Endometrial microvascular endothelial cells (primary cell): Measurements from ENCODE around the gene NELFB. TPM values are rescaled to one million over a fixed set of nuclear protein-coding genes. Genes with fewer than 3 reads are reported as not detected.

Experiments used
- in situ Hi-C: cut with HindIII; loops from 2 replicates; pipeline ENCODE4 v1.10.0; 2017; ENCODE audit warnings: low sequenced_read_pairs, low pct_unique_long_range_greater_than_20kb; ENCODE audit errors: inconsistent ontology term
- total RNA-seq: library from RNA; depleted of rRNA; stranded (reverse); fragments of >200 nt; gene quantifications from one replicate; pipeline ENCODE4 v1.2.3, GENCODE V29; 2015; ENCODE audit errors: inconsistent ontology term

Gene NELFB
- total RNA-seq, 1 donor from 2014 or later = 72.0 TPM

- in situ Hi-C loops = no loop called here
These were observed 41.8 kb downstream of the NELFB start for GRCh38 chr9:137296670-137297664.

DNA sequence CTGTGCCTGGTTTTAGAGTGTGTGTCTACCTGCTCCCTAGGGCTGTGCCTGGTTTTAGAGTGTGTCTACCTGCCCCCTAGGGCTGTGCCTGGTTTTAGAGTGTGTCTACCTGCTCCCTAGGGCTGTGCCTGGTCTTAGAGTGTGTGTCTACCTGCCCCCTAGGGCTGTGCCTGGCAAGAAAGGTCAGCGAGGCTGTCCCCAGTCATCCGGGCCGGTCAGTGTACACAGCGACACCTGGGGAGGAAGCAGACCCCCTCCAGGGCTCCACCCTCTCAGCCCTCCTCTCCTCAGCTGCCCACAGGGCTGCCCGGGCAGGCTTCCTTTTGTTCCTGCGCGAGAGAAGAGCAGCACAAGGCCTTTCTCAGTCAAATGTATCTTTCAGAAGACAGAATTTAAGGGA, 42.8 kb downstream of the NELFB start:
- in situ Hi-C loops = no loop called here

- in situ Hi-C loops = no loop called here
These were observed 43.5 kb downstream of the NELFB start for GRCh38 chr9:137298401-137299202.

DNA sequence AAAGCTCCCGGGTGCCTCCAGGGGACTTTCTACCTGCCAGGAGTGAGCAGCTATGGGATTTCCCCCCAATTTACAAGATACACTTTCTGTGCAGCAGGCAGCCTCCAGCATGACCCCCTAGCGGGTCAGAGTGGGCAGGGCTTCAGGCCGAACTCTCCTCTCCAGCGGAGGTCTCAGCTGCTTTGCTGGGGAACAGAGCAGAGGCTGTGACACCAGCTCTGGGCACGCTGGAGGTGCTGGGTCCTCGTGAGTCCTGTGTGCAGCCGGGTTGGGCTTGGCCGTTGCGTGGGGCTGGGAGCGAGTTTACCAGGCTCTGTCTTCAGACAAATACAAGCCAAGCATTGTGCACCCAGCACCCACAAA, 44.1 kb downstream of the NELFB start:
- in situ Hi-C loops = no loop called here

- in situ Hi-C loops = no loop called here
These were observed 44.8 kb downstream of the NELFB start for GRCh38 chr9:137299938-137300337.

DNA sequence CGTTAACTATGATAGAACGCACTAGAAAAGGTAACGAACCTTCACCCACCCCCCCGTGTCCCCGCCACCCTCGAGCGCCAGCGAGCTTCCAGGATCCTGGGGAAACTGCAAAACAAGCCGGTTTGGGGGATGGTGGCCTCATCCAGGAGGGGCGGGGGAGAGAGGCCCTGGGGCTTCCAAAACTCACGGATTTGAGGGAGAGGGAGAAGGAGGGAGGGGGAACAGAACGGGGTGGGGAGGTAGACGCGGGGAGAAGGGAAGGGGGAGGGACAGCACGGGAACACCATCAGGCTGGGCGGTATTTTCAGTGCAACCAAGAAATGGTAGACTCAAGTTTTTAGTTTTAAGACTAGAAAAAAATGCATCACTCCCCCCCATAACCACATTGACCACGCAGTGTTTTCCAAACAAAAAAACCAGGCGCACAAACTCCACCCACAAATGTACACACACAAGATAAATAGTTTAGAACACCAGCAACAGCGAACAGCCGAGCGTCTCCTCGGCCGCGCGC, 45.5 kb downstream of the NELFB start:
- in situ Hi-C loops = no loop called here

GRCh38 chr9:137301081-137301947, 46.2 kb downstream of the NELFB start:
- in situ Hi-C loops = no loop called here

DNA sequence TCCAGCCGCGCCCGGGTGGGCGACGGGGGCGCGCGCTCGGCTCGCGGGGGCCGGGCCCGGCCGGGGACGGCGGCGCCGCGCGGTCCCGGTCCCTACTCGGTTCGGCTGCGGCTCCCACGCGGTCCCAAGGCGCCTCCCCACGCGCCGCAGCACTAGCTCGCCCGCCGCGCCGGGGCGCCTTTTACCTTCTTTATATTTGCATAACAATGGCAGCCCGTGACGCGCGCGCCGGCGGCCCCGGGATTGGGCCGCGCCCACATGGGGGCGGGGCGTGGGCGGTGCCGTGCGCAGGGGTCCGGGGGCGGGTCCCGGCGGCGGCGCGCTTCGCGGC, 47.0 kb downstream of the NELFB start, which contains the start of gene NRARP:
TSS of gene NRARP (minus strand) at position 154 of the 331 bp plus-strand sequence. CDS start 343 bp downstream, outside the sequence.
- in situ Hi-C loops = no loop called here

GRCh38 chr9:137302449-137303150, 47.5 kb downstream of the NELFB start:
- in situ Hi-C loops = no loop called here

- in situ Hi-C loops = no loop called here
These were observed 48.2 kb downstream of the NELFB start for GRCh38 chr9:137303151-137303892.

- in situ Hi-C loops = no loop called here
These were observed 48.8 kb downstream of the NELFB start for GRCh38 chr9:137303893-137304382.

GRCh38 chr9:137304383-137305059, 49.4 kb downstream of the NELFB start:
- in situ Hi-C loops = no loop called here

DNA sequence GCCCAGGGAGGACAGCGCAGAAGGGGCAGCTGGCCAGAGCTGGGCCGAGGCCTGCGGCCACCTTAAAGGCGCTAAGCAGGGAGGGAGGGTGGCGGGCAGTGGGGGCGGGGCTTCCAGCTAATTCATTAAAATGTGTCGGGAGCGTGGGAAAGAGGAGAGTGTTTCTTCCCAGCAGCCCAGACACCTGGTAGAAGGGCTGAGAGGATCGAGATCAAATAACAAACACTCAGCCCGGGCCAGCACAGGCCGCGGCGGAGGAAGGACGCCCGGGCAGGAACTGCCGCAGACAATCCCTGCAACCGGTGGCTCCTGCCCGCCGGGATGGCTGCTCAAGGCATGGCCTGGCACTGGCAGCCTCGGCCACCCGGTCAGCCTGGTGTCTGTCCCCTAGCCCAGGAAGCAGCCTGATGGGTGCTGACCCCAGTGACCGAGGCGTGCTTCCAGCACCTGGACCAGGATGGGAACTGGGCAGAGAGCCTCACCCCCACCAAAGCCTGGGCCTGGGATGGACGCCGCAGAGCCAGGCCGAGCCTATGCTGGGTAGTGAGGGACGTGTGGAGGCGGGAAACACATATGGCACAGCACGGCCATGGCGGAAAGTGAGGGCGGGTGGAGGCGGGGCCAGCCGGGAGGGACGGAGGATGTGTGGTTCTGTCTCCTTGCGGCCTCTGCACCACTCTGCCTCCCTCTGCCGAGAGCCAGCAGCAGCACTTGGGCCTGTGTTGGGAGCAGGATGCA, 50.1 kb downstream of the NELFB start:
- in situ Hi-C loops = no loop called here

GRCh38 chr9:137305798-137306065, 50.6 kb downstream of the NELFB start:
- in situ Hi-C loops = no loop called here

GRCh38 chr9:137306066-137306849, 51.1 kb downstream of the NELFB start:
- in situ Hi-C loops = no loop called here

GRCh38 chr9:137306850-137307254, 51.7 kb downstream of the NELFB start:
- in situ Hi-C loops = no loop called here
